ENCODE data around the gene NIN. TPM values are rescaled to one million over a fixed set of nuclear protein-coding genes. Genes with fewer than 3 reads are reported as not detected.
A peak's percentile ranks its signal among the peaks of the same experiment; 100 is the strongest.

The NIN gene
- total RNA-seq, 1 experiment from 2014 or later: 16.9 TPM

DNA sequence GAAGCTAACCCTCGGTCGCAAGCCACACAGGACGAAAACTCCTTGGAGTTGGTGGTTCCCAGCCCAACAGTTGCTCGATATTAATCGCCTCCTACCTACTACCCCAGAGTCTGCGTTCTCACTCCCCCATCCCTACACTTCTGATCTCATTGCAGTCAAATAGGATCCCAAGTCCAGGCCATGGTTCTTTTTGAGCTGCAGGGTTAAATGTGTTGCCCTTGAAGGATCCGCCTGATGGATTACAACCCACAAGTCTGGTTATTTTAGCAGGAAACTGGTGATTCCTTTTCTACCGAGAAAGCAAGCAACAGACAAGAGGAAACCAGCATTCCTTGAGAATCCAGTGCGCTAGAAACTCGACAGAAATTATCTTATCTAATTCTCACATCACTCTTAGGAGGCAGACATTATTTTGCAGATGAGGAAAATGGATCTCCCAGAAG is 785 bp upstream of the NIN start:
- peaks cover 33% of the 10 kb centered on the region for H3K4me1 ChIP-seq
- Mint-ChIP-seq H3K4me3 (ENCODE audit: unreplicated experiment) (peak overlapping the region; percentile 66), H3K4me1 (ENCODE audit: low read depth, unreplicated experiment) (peaks cover 23% of the 10 kb centered on the region), H3K27ac (ENCODE audit: unreplicated experiment) (no peak overlapping the region), H3K9me3 (ENCODE audit: unreplicated experiment) (no peaks in the 10 kb centered on the region), H3K36me3 (ENCODE audit: insufficient read depth, unreplicated experiment) (no peaks in the 10 kb centered on the region), H3K27me3 (ENCODE audit: insufficient read depth, unreplicated experiment) (peaks cover 24% of the 10 kb centered on the region)
- no TSS peak for BruUV-seq (replicated peaks)
- ChIA-PET POLR2A (no interaction called here), CTCF (no interaction called here)
- TF ChIP-seq, protein P1, sequence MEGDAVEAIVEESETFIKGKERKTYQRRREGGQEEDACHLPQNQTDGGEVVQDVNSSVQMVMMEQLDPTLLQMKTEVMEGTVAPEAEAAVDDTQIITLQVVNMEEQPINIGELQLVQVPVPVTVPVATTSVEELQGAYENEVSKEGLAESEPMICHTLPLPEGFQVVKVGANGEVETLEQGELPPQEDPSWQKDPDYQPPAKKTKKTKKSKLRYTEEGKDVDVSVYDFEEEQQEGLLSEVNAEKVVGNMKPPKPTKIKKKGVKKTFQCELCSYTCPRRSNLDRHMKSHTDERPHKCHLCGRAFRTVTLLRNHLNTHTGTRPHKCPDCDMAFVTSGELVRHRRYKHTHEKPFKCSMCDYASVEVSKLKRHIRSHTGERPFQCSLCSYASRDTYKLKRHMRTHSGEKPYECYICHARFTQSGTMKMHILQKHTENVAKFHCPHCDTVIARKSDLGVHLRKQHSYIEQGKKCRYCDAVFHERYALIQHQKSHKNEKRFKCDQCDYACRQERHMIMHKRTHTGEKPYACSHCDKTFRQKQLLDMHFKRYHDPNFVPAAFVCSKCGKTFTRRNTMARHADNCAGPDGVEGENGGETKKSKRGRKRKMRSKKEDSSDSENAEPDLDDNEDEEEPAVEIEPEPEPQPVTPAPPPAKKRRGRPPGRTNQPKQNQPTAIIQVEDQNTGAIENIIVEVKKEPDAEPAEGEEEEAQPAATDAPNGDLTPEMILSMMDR (IDR thresholded peaks at IDR 0.05; ENCODE audit: insufficient read depth in 1 of 2, low read depth in 1 of 2, low read length in 1 of 2, severe bottlenecking in 1 of 2, unreplicated experiment in 1 of 2): no peak
- peaks cover 7% of the 10 kb centered on the region; the same call in 1 of the 2 replicates for H3K27me3 ChIP-seq (replicated peaks; ENCODE audit: control insufficient read depth, insufficient read depth, low read length)
- H3K9me3 ChIP-seq: no peaks in the 10 kb centered on the region
- H3K4me3 ChIP-seq (ENCODE audit: low read depth, low read length): peak overlapping the region; percentile 71
- no peaks in the 10 kb centered on the region for H3K36me3 ChIP-seq (ENCODE audit: control insufficient read depth, insufficient read depth, low read length)
- no peak for DNase-seq
- intact Hi-C loops (cut with micrococcal nuclease; ENCODE audit: unreplicated experiment): no loop called here

DNA sequence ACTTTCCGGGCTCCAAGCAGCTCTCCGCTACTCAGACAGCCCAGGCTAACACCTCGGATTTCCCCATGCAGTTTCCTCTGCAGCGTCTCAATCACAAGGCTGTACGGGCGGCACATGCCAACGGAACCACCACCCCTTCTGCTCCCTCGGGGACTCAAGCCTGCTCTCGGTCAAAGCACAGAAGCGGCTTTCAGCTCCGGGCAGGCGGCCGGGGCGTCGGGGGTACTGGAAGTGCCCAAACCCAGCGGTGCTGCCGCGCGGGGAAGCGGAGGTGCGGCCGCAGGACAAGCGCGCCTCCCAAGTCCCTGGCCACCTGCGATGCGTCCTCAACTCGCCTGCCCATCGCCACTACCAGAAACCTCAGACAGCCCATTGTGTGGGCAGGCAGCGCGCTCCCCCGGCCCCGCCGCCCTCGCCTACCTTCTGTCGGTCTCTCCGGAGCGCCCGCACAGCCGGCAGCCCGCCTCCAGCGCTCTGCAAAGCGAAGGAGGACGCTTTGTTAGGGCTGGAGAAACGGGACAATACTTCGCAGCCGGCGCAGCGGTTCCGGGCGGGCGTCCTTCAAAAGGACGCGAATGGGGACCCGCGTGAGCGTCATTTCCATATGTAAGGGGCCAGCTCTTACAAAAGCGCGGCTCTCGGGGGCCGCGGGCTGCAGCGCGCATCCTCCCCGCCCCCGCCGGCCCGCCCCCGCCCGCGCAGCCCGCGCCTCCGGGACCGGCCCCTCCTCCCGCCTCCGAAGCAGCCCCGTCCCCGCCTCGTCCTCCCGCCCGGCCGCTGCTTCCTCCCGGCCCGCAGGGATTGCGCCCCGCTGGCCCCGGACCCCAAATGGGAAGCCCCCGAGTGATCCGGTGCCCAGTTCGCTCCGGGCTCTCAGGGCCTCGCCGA is 674 bp downstream of the NIN start:
- peaks cover 22% of the 10 kb centered on the region for H3K27me3 Mint-ChIP-seq (ENCODE audit: insufficient read depth, unreplicated experiment)
- H3K27ac Mint-ChIP-seq (ENCODE audit: unreplicated experiment): no peak overlapping the region

GRCh38 chr14:50829489-50830043 is 1.4 kb downstream of the NIN start:
- no peaks in the 10 kb centered on the region for H3K36me3 ChIP-seq (ENCODE audit: control insufficient read depth, insufficient read depth, low read length)
- peaks cover 23% of the 10 kb centered on the region for H3K4me1 Mint-ChIP-seq (ENCODE audit: low read depth, unreplicated experiment)
- CTCF ChIA-PET: interaction anchor here (1.6 kb wide), 1 partner anchor 31 kb away, joined by 9 read pairs; no protein-coding TSS in a partner anchor
- POLR2A ChIA-PET: interaction anchor here (0.5 kb wide), 1 partner anchor 31 kb away, joined by 13 read pairs; no protein-coding TSS in a partner anchor
- peaks cover 20% of the 10 kb centered on the region for H3K27me3 Mint-ChIP-seq (ENCODE audit: insufficient read depth, unreplicated experiment)
- no peak overlapping the region for H3K27ac Mint-ChIP-seq (ENCODE audit: unreplicated experiment)
- TSS peak; percentile 23 for BruUV-seq (replicated peaks)
- peak overlapping the region; percentile 71 for H3K4me3 ChIP-seq (ENCODE audit: low read depth, low read length)
- H3K9me3 Mint-ChIP-seq (ENCODE audit: unreplicated experiment): no peaks in the 10 kb centered on the region
- no peaks in the 10 kb centered on the region for H3K36me3 Mint-ChIP-seq (ENCODE audit: insufficient read depth, unreplicated experiment)
- DNase-seq: no peak
- TF ChIP-seq, protein P1 (IDR thresholded peaks at IDR 0.05; ENCODE audit: insufficient read depth in 1 of 2, low read depth in 1 of 2, low read length in 1 of 2, severe bottlenecking in 1 of 2, unreplicated experiment in 1 of 2): no peak
- intact Hi-C loops (cut with micrococcal nuclease; ENCODE audit: unreplicated experiment): no loop called here
- H3K4me3 Mint-ChIP-seq (ENCODE audit: unreplicated experiment): peak overlapping the region; percentile 66
- H3K27me3 ChIP-seq (replicated peaks; ENCODE audit: control insufficient read depth, insufficient read depth, low read length): peaks cover 5% of the 10 kb centered on the region; the same call in 1 of the 2 replicates
- H3K4me1 ChIP-seq: peaks cover 33% of the 10 kb centered on the region
- no peaks in the 10 kb centered on the region for H3K9me3 ChIP-seq

More for the DNA sequence above, 674 bp downstream of the NIN start:
- Histone ChIP-seq H3K27me3 (replicated peaks; ENCODE audit: control insufficient read depth, insufficient read depth, low read length) (peaks cover 7% of the 10 kb centered on the region; the same call in 1 of the 2 replicates), H3K36me3 (ENCODE audit: control insufficient read depth, insufficient read depth, low read length) (no peaks in the 10 kb centered on the region), H3K4me3 (ENCODE audit: low read depth, low read length) (peak overlapping the region; percentile 71), H3K9me3 (no peaks in the 10 kb centered on the region), H3K4me1 (peaks cover 33% of the 10 kb centered on the region)
- ChIA-PET CTCF (interaction anchor here (1.0 to 1.6 kb wide), 2 partner anchors 30 kb away, joined by 4 to 9 read pairs; no protein-coding TSS in a partner anchor), POLR2A (interaction anchor here (0.5 kb wide), 1 partner anchor 30 kb away, joined by 13 read pairs; no protein-coding TSS in a partner anchor)
- TF ChIP-seq, protein P1 (IDR thresholded peaks at IDR 0.05; ENCODE audit: insufficient read depth in 1 of 2, low read depth in 1 of 2, low read length in 1 of 2, severe bottlenecking in 1 of 2, unreplicated experiment in 1 of 2): no peak
- no TSS peak for BruUV-seq (replicated peaks)
- intact Hi-C loops (cut with micrococcal nuclease; ENCODE audit: unreplicated experiment): no loop called here
- Mint-ChIP-seq H3K9me3 (ENCODE audit: unreplicated experiment) (no peaks in the 10 kb centered on the region), H3K4me1 (ENCODE audit: low read depth, unreplicated experiment) (peaks cover 23% of the 10 kb centered on the region), H3K4me3 (ENCODE audit: unreplicated experiment) (peak overlapping the region; percentile 66), H3K36me3 (ENCODE audit: insufficient read depth, unreplicated experiment) (no peaks in the 10 kb centered on the region)
- peak; percentile 43 for DNase-seq
